WTC11 (cell line): Measurements from ENCODE around the gene GABRR2.

Experiments used
- AFF4 ChIP-seq: sonication (generic); formaldehyde crosslinking; IDR thresholded peaks from 2 replicates; pipeline ENCODE4 v1.8.1; 2023; ENCODE audit warnings: mild to moderate bottlenecking, missing genetic modification reagents, borderline replicate concordance
- ATF1 ChIP-seq: sonication (generic); formaldehyde crosslinking; IDR thresholded peaks from 2 replicates; pipeline ENCODE4 v1.8.1; 2023; ENCODE audit warnings: mild to moderate bottlenecking, moderate library complexity, missing genetic modification reagents
- CTCF ChIP-seq: fragments of 200-600 bp; IDR thresholded peaks from 2 replicates; pipeline ENCODE4 v1.8.0; 2022; ENCODE audit warnings: antibody characterized with exemption
- JUN ChIP-seq: sonication (generic); formaldehyde crosslinking; IDR thresholded peaks from 2 replicates; pipeline ENCODE4 v1.8.0; 2023; ENCODE audit warnings: mild to moderate bottlenecking, missing genetic modification reagents
- MAX ChIP-seq: sonication (generic); formaldehyde crosslinking; IDR thresholded peaks from 2 replicates; pipeline ENCODE4 v1.8.0; 2022; ENCODE audit warnings: mild to moderate bottlenecking, missing genetic modification reagents
- NR2C2 ChIP-seq: sonication (generic); formaldehyde crosslinking; IDR thresholded peaks from 2 replicates; pipeline ENCODE4 v1.8.0; 2022; ENCODE audit warnings: mild to moderate bottlenecking, missing genetic modification reagents
- SMAD4 ChIP-seq: sonication (generic); formaldehyde crosslinking; IDR thresholded peaks from 2 replicates; pipeline ENCODE4 v1.8.0; 2022; ENCODE audit warnings: mild to moderate bottlenecking, missing genetic modification reagents
- STAT6 ChIP-seq: sonication (generic); formaldehyde crosslinking; conservative IDR thresholded peaks from 2 replicates; pipeline ENCODE4 v1.8.1; 2023; ENCODE audit warnings: mild to moderate bottlenecking, low read depth, missing genetic modification reagents, moderate library complexity
- TCF7 ChIP-seq: sonication (generic); formaldehyde crosslinking; IDR thresholded peaks from 2 replicates; pipeline ENCODE4 v1.8.0; 2022; ENCODE audit warnings: mild to moderate bottlenecking, low read depth, missing genetic modification reagents, moderate library complexity
- TP53 ChIP-seq: sonication (generic); formaldehyde crosslinking; IDR thresholded peaks from 2 replicates; pipeline ENCODE4 v1.8.1; 2023; ENCODE audit warnings: mild to moderate bottlenecking, missing genetic modification reagents
- ZNF263 ChIP-seq: sonication (generic); formaldehyde crosslinking; IDR thresholded peaks from 2 replicates; pipeline ENCODE4 v1.8.1; 2022; ENCODE audit warnings: low read depth, mild to moderate bottlenecking, moderate library complexity, missing genetic modification reagents
- TF ChIP-seq, protein P1 (sequence below): sonication (generic); formaldehyde crosslinking; IDR thresholded peaks from 2 replicates; pipeline ENCODE4 v1.8.1; 2022; ENCODE audit warnings: missing genetic modification reagents, borderline replicate concordance
- TF ChIP-seq, protein P2 (sequence below): sonication (generic); formaldehyde crosslinking; IDR thresholded peaks from 2 replicates; pipeline ENCODE4 v1.8.1; 2023; ENCODE audit warnings: mild to moderate bottlenecking, missing genetic modification reagents, moderate library complexity

GRCh38 chr6:89353702-89354392 is 38.7 kb upstream of the GABRR2 start:
- TF ChIP-seq TCF7 (no peak), CTCF (no peak), NR2C2 (CRISPR knock-in tag) (no peak), JUN (CRISPR knock-in tag) (no peak), TP53 (CRISPR knock-in tag) (no peak), AFF4 (CRISPR knock-in tag) (no peak), STAT6 (CRISPR knock-in tag) (no peak), SMAD4 (CRISPR knock-in tag) (no peak), ZNF263 (no peak), MAX (no peak), ATF1 (no peak)
- TF ChIP-seq, protein P1, sequence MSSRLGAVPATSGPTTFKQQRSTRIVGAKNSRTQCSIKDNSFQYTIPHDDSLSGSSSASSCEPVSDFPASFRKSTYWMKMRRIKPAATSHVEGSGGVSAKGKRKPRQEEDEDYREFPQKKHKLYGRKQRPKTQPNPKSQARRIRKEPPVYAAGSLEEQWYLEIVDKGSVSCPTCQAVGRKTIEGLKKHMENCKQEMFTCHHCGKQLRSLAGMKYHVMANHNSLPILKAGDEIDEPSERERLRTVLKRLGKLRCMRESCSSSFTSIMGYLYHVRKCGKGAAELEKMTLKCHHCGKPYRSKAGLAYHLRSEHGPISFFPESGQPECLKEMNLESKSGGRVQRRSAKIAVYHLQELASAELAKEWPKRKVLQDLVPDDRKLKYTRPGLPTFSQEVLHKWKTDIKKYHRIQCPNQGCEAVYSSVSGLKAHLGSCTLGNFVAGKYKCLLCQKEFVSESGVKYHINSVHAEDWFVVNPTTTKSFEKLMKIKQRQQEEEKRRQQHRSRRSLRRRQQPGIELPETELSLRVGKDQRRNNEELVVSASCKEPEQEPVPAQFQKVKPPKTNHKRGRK: no peak
- TF ChIP-seq, protein P2, sequence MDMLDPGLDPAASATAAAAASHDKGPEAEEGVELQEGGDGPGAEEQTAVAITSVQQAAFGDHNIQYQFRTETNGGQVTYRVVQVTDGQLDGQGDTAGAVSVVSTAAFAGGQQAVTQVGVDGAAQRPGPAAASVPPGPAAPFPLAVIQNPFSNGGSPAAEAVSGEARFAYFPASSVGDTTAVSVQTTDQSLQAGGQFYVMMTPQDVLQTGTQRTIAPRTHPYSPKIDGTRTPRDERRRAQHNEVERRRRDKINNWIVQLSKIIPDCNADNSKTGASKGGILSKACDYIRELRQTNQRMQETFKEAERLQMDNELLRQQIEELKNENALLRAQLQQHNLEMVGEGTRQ: no peak
